ENCODE measurements around the gene SPEM2. TPM values are rescaled to one million over a fixed set of nuclear protein-coding genes. Genes with fewer than 3 reads are reported as not detected.

SPEM2 gene
- total RNA-seq, 6 experiments from 2014 or later, result not detected

DNA sequence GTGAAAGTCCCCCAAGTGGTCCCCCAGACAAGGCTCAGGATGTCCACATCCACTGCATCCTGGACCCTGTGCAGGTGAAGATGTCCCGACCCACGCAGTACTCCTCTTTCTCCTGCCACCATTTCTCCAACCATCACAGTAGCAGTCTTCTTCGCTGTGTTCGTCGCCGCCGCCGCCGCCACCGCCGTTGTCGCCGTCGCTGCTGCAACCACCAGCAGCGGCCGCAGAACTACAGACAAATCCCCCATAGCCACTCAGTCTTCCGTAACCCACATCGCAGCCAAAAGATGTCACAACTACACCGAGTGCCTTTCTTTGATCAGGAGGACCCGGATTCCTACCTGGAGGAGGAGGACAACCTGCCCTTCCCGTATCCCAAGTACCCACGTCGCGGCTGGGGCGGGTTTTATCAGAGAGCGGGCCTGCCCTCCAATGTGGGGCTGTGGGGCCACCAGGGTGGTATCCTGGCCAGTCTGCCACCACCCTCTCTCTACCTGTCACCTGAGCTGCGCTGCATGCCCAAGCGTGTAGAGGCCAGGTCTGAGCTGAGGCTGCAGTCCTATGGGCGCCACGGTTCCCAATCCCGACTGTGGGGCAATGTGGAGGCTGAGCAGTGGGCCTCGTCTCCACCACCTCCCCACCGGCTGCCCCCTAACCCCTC is 917 bp downstream of the SPEM2 start:
- no peak overlapping the region for H3K4me3 Mint-ChIP-seq
- H3K9me3 Mint-ChIP-seq, result no peaks in the 10 kb centered on the region
- TF ChIP-seq, protein P1, sequence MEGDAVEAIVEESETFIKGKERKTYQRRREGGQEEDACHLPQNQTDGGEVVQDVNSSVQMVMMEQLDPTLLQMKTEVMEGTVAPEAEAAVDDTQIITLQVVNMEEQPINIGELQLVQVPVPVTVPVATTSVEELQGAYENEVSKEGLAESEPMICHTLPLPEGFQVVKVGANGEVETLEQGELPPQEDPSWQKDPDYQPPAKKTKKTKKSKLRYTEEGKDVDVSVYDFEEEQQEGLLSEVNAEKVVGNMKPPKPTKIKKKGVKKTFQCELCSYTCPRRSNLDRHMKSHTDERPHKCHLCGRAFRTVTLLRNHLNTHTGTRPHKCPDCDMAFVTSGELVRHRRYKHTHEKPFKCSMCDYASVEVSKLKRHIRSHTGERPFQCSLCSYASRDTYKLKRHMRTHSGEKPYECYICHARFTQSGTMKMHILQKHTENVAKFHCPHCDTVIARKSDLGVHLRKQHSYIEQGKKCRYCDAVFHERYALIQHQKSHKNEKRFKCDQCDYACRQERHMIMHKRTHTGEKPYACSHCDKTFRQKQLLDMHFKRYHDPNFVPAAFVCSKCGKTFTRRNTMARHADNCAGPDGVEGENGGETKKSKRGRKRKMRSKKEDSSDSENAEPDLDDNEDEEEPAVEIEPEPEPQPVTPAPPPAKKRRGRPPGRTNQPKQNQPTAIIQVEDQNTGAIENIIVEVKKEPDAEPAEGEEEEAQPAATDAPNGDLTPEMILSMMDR (IDR thresholded peaks at IDR 0.05), result no peak
- H3K4me1 Mint-ChIP-seq (ENCODE audit: low read depth), result peaks cover 3% of the 10 kb centered on the region; the same call in 1 of the 2 replicates
- H3K36me3 Mint-ChIP-seq (ENCODE audit: low read depth), result no peaks in the 10 kb centered on the region
- DNase-seq, result no peak
- no peak overlapping the region for H3K27ac Mint-ChIP-seq
- H3K27me3 Mint-ChIP-seq (ENCODE audit: insufficient read depth), result peaks cover 1% of the 10 kb centered on the region

DNA sequence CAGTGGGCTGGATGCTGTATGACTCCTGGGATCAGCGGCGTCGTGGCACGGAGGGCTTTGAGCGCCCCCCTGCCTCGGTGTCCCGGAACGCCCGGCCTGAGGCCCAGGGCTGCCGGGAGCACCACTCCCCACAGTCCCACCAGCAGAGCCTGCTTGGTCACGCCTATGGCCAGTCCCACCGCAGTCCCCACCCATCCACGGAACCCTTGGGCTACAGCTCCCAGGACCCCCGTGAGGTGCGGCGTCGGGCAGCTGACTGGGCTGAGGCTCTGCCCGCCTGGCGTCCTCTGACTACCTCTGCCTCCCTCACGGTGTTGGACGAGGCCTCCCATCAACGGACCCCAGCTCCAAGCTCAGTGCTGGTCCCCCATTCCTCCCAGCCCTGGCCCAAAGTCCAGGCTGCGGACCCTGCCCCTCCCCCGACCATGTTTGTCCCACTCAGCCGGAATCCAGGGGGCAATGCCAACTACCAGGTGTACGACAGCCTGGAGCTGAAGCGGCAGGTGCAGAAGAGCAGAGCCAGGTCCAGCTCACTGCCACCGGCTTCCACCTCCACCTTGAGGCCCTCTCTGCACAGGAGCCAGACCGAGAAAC is 1.6 kb downstream of the SPEM2 start:
- Mint-ChIP-seq H3K9me3 (no peaks in the 10 kb centered on the region), H3K4me1 (ENCODE audit: low read depth) (peaks cover 6% of the 10 kb centered on the region; the same call in 1 of the 2 replicates), H3K36me3 (ENCODE audit: low read depth) (no peaks in the 10 kb centered on the region), H3K27me3 (ENCODE audit: insufficient read depth) (peaks cover 1% of the 10 kb centered on the region), H3K4me3 (no peak overlapping the region), H3K27ac (no peak overlapping the region)
- TF ChIP-seq, protein P1 (IDR thresholded peaks at IDR 0.05), result no peak
- no peak for DNase-seq

DNA sequence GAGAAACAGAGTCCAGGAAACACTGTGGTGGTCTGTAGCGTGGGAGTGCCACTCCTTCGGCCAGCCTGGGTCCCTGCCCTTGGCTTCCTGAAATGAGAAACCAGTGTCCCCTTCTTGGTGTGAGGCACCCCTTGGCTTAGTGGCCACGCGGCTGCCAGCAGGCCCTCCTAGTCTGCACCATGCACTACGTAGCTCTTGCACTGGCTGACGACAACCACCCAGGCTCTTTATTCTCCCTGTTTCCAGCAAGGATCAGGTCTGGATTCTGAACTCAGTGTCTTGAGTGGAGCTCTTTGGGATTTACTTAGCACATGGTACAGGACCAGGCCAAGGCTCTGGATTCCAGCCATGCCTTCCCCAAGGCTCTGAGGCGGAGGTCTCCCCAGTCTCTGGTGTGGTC is 2.1 kb downstream of the SPEM2 start:
- Mint-ChIP-seq H3K27ac (no peak overlapping the region), H3K36me3 (ENCODE audit: low read depth) (no peaks in the 10 kb centered on the region), H3K4me1 (ENCODE audit: low read depth) (peaks cover 6% of the 10 kb centered on the region; the same call in 1 of the 2 replicates), H3K4me3 (no peak overlapping the region), H3K9me3 (no peaks in the 10 kb centered on the region), H3K27me3 (ENCODE audit: insufficient read depth) (no peaks in the 10 kb centered on the region; the same call in none of the 2 replicates)
- TF ChIP-seq, protein P1 (IDR thresholded peaks at IDR 0.05), result no peak
- no peak for DNase-seq

DNA sequence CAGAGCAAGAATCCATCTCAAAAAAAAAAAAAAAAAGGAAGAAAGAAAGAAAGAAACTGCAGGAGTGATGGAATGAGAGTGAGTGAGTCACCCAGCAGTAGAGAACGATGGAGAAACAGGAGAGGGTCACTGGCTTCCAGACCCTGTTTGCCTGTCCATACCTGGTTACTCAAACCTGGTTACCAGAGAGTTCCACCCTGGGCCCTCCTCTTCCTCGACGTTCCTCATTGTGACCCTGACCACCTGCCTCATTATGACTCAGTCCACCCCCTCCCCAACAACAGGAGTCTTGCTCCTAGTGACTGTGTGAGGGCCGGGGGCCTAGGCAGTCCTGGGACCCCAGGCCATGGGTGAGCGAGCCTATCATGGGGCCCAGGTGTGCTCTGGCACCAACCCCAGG is 3.1 kb downstream of the SPEM2 start, which contains the start of gene SPEM3:
Gene SPEM3 (plus strand): TSS at position 301 of the 400 bp plus-strand sequence. CDS start 46 bp downstream, at position 347.
- TF ChIP-seq, protein P1 (IDR thresholded peaks at IDR 0.05), result no peak
- H3K27ac Mint-ChIP-seq, result no peak within 1 kb of the TSS
- DNase-seq, result no peak
- no peaks in the 10 kb centered on the region for H3K9me3 Mint-ChIP-seq
- no peaks in the 10 kb centered on the region; the same call in none of the 2 replicates for H3K27me3 Mint-ChIP-seq (ENCODE audit: insufficient read depth)
- no peak within 1 kb of the TSS for H3K4me3 Mint-ChIP-seq
- H3K4me1 Mint-ChIP-seq (ENCODE audit: low read depth), result peaks cover 6% of the 10 kb centered on the region; the same call in 1 of the 2 replicates
- no peaks in the 10 kb centered on the region for H3K36me3 Mint-ChIP-seq (ENCODE audit: low read depth)

DNA sequence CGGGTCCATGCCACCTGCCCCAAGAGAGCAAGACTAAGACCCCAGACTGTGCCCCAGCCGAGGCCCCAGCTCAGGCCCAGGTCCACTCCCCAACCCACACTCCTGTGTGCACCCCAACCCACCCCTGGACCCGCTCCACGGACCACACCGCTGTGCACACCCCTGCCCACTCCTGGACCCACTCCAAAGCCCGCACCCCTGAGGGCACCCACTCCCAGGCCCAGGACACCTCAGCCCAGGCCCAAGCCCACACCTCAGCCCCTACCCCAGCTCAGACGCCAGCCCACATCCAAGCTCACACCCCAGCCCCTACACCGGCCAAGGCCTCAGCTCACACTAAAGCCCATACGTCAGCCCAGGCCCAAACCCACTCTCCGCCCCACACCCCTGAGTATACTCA is 4.3 kb downstream of the SPEM2 start:
- Mint-ChIP-seq H3K4me1 (ENCODE audit: low read depth) (peaks cover 6% of the 10 kb centered on the region; the same call in 1 of the 2 replicates), H3K36me3 (ENCODE audit: low read depth) (no peaks in the 10 kb centered on the region), H3K27ac (no peak overlapping the region), H3K27me3 (ENCODE audit: insufficient read depth) (no peaks in the 10 kb centered on the region; the same call in none of the 2 replicates), H3K4me3 (no peak overlapping the region), H3K9me3 (no peaks in the 10 kb centered on the region)
- no peak for DNase-seq
- TF ChIP-seq, protein P1 (IDR thresholded peaks at IDR 0.05), result no peak
